ENCODE data around the gene PIEZO2.

DNA sequence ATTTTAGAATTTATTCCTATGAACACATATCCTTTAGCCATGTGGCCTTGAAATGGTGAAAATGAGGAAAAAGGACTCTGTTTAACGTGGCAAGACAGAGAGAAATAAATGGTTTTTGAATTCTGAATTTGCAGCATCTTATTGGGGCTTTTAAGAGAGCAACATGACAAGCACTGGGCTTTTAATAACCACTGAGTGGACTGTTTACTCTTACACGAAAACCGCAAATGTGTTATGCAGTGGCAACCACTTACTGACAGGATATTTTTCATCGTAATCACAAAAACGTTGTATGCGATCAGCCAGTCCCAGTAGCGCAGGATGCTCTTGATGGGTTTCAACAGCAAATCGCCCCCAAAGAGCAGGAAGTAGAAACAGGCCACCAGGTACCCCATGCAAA is 397.0 kb downstream of the PIEZO2 start:
- TF ChIP-seq POLR2AphosphoS5 (IDR thresholded peaks at IDR 0.05): no peak
- TF ChIP-seq, protein P1, sequence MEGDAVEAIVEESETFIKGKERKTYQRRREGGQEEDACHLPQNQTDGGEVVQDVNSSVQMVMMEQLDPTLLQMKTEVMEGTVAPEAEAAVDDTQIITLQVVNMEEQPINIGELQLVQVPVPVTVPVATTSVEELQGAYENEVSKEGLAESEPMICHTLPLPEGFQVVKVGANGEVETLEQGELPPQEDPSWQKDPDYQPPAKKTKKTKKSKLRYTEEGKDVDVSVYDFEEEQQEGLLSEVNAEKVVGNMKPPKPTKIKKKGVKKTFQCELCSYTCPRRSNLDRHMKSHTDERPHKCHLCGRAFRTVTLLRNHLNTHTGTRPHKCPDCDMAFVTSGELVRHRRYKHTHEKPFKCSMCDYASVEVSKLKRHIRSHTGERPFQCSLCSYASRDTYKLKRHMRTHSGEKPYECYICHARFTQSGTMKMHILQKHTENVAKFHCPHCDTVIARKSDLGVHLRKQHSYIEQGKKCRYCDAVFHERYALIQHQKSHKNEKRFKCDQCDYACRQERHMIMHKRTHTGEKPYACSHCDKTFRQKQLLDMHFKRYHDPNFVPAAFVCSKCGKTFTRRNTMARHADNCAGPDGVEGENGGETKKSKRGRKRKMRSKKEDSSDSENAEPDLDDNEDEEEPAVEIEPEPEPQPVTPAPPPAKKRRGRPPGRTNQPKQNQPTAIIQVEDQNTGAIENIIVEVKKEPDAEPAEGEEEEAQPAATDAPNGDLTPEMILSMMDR (IDR thresholded peaks at IDR 0.05): no peak
